ENCODE results near the gene LMNA. TPM values are rescaled to one million over a fixed set of nuclear protein-coding genes. Genes with fewer than 3 reads are reported as not detected.

Gene LMNA
- total RNA-seq, 1 experiment from 2014 or later, result 51.0 TPM

DNA sequence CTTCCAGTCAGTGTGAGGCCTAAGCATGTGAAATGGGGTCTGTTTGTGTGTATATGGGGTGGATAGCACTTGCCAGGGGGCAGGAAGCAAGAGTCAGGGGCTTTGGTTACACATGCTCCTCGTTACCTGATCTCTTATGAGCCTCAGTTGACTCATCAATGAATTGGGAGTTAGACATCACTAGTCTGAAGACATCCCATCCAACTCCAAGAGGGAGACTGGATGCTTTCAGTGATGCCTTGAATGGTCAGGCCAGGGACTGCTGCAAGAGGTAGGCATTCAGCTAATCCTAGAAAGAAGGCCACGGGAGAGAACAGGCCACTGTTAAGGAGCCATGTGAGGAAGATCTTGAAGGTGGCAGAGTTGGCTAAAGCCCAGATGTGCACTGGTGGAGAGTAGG lies 47.2 kb upstream of the LMNA start:
- H3K4me1 Mint-ChIP-seq, result peaks cover 39 to 59% of the 10 kb centered on the region in 2 experiments

More for the DNA sequence above, 47.2 kb upstream of the LMNA start:
- no peaks in the 10 kb centered on the region; the same call in none of the 2 replicates for H3K27me3 Mint-ChIP-seq (ENCODE audit: low read depth)
- Histone ChIP-seq H3K79me1 (ENCODE audit: insufficient read depth, low read depth, low read length, poor library complexity, severe bottlenecking) (no peaks in the 10 kb centered on the region), H3K79me2 (ENCODE audit: insufficient read depth, low read length) (no peaks in the 10 kb centered on the region), H2BK15ac (ENCODE audit: low read depth, low read length) (no peak overlapping the region), H4K5ac (ENCODE audit: insufficient read length, low read depth, low read length) (no peak overlapping the region), H4K20me1 (ENCODE audit: control insufficient read depth, insufficient read depth, insufficient read length) (no peaks in the 10 kb centered on the region), H3K27ac (ENCODE audit: insufficient read length, low read depth, low read length) (no peak overlapping the region), H2BK5ac (ENCODE audit: insufficient read length, low read length) (no peak overlapping the region), H3K56ac (ENCODE audit: insufficient read length, low read depth, low read length) (no peak overlapping the region), H3K23me2 (ENCODE audit: insufficient read length, low read depth, low read length, poor library complexity, severe bottlenecking) (no peaks in the 10 kb centered on the region), H2AFZ (ENCODE audit: low read length) (no peak overlapping the region), H3K27me3 (ENCODE audit: insufficient read depth, low read length) (no peaks in the 10 kb centered on the region), H3K18ac (ENCODE audit: insufficient read length, low read depth, low read length) (no peak overlapping the region), H4K8ac (replicated peaks; ENCODE audit: insufficient read length, low read depth, low read length) (no peak overlapping the region), H3K9me3 (ENCODE audit: control insufficient read depth, low read depth, low read length) (no peaks in the 10 kb centered on the region), H3K23ac (ENCODE audit: insufficient read length, low read depth, low read length) (no peak overlapping the region), H3K9ac (ENCODE audit: extremely low read depth, insufficient read length, low read length) (no peak overlapping the region), H3K4ac (ENCODE audit: low read depth, low read length) (no peak overlapping the region), H3K14ac (ENCODE audit: insufficient read depth, low read length) (no peak overlapping the region), H2BK120ac (ENCODE audit: low read depth, low read length, poor library complexity, severe bottlenecking) (no peak overlapping the region), H2BK20ac (ENCODE audit: low read depth, low read length, poor library complexity, severe bottlenecking) (no peak overlapping the region), H3K4me1 (ENCODE audit: insufficient read depth, low read length) (peaks cover under 1% of the 10 kb centered on the region; the same call in 1 of the 2 replicates), H3K4me2 (ENCODE audit: insufficient read depth, insufficient read length, low read length) (no peak overlapping the region), H2AK5ac (ENCODE audit: insufficient read length, low read length) (no peak overlapping the region), H3T11ph (ENCODE audit: low read length) (no peak overlapping the region), H2BK12ac (ENCODE audit: insufficient read length, low read depth, low read length) (no peak overlapping the region), H4K91ac (ENCODE audit: insufficient read length, low read depth, low read length) (no peak overlapping the region)
- no peak overlapping the region for H3K4me3 Mint-ChIP-seq
- H3K27ac Mint-ChIP-seq, result 0 out of 7 replicates have a peak overlapping the region, but pooled peaks of 2 of the 3 experiments have one; percentile 3 to 16
- no peaks in the 10 kb centered on the region for H3K9me3 Mint-ChIP-seq
- no peak for DNase-seq
- TF ChIP-seq, protein P1, sequence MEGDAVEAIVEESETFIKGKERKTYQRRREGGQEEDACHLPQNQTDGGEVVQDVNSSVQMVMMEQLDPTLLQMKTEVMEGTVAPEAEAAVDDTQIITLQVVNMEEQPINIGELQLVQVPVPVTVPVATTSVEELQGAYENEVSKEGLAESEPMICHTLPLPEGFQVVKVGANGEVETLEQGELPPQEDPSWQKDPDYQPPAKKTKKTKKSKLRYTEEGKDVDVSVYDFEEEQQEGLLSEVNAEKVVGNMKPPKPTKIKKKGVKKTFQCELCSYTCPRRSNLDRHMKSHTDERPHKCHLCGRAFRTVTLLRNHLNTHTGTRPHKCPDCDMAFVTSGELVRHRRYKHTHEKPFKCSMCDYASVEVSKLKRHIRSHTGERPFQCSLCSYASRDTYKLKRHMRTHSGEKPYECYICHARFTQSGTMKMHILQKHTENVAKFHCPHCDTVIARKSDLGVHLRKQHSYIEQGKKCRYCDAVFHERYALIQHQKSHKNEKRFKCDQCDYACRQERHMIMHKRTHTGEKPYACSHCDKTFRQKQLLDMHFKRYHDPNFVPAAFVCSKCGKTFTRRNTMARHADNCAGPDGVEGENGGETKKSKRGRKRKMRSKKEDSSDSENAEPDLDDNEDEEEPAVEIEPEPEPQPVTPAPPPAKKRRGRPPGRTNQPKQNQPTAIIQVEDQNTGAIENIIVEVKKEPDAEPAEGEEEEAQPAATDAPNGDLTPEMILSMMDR (conservative IDR thresholded peaks at IDR 0.05), result no peak
- peaks cover 4 to 27% (median 24%) of the 10 kb centered on the region in 3 experiments; a peak in 6 of 7 replicates for H3K36me3 Mint-ChIP-seq (ENCODE audit: insufficient read depth in 1 of 3, low read depth in 3 of 3)
- WGBS (ENCODE audit: extremely low coverage, insufficient read length, low lambda C conversion rate), result no CpG with 5 or more reads among the region's 2 CpGs

Measured in H9 (cell line).